HCT116 (cell line): ENCODE data around the gene TAF4. TPM values are rescaled to one million over a fixed set of nuclear protein-coding genes. Genes with fewer than 3 reads are reported as not detected.

Source experiments
- ATAC-seq: fragments of 200-7000 bp; cut with Tn5 transposase; 2 replicates; pipeline ENCODE4 v1.9.1; 2020; ENCODE audit warnings: mild to moderate bottlenecking, moderate library complexity
- BruUV-seq: library from RNA; stranded (reverse); fragments of 400-500 nt; replicated peaks from 2 replicates; lab custom pipeline; 2021; lab: Mats Ljungman, UMichigan
- CTCF ChIA-PET: fragments of 300-600 bp; sonication (Branson Sonifier 250); formaldehyde crosslinking; loops from one replicate; lab custom pipeline; 2021; ENCODE audit warnings: antibody characterized with exemption; lab: Charles Lee
- POLR2A ChIA-PET: fragments of 300-600, 350-600 bp; sonication (Branson Sonifier 250); formaldehyde crosslinking; loops from one replicate; lab custom pipeline; 2021; ENCODE audit warnings: antibody characterized with exemption; lab: Charles Lee
- RAD21 ChIA-PET, 2 experiments: fragments of 300-600 bp; sonication (Branson Sonifier 250); formaldehyde crosslinking; loops; one replicate each; lab custom pipeline; 2023; ENCODE audit warnings: low total read pairs in 2 of 2; ENCODE audit not compliant: uncharacterized antibody in 2 of 2, unreplicated experiment in 2 of 2, low non-redundant PET in 1 of 2; lab: Charles Lee
- DNase-seq: peaks from one replicate; pipeline ENCODE4 v3.0.0-alpha.2; 2010; ENCODE audit warnings: low read depth, low spot score
- H2AFZ ChIP-seq: fragments of 200-600 bp; shearing (Covaris generic), sonication (generic); 2 replicates; pipeline ENCODE4 v1.6.1; 2017; ENCODE audit warnings: low read depth, mixed run types, mixed read lengths, antibody characterized with exemption, low read length; ENCODE audit not compliant: poor library complexity, severe bottlenecking
- H3K27ac ChIP-seq: 2 replicates; pipeline ENCODE4 v1.5.1; 2012; ENCODE audit warnings: low read depth, low read length
- H3K27me3 ChIP-seq: fragments of 200-600 bp; sonication (generic); 2 replicates; pipeline ENCODE4 v1.6.1; 2016; ENCODE audit warnings: mixed run types, low read length, mixed read lengths; ENCODE audit not compliant: insufficient read depth
- H3K36me3 ChIP-seq, 2 experiments: fragments of 200-500 bp in 1 of 2; fragments of 200-600 bp in 1 of 2; sonication (Bioruptor generic) in 1 of 2; sonication (generic) in 1 of 2; 2 replicates each; pipeline versions ENCODE4 v1.5.1 to v1.6.1; 2014 to 2016; ENCODE audit warnings: low read length in 2 of 2, inconsistent platforms in 1 of 2, mixed read lengths in 1 of 2, mixed run types in 1 of 2; ENCODE audit not compliant: insufficient read depth in 2 of 2, control insufficient read depth in 1 of 2
- H3K4me1 ChIP-seq, 2 experiments: fragments of 200-600 bp in 1 of 2; sonication (generic) in 1 of 2; 2 replicates each; pipeline versions ENCODE4 v1.5.1 to v1.6.1; 2012 to 2017; ENCODE audit warnings: low read length in 2 of 2, inconsistent platforms in 1 of 2, mild to moderate bottlenecking in 1 of 2, mixed read lengths in 1 of 2, mixed run types in 1 of 2, moderate library complexity in 1 of 2; ENCODE audit not compliant: insufficient read depth in 2 of 2, control insufficient read depth in 1 of 2
- H3K4me2 ChIP-seq: fragments of 200-600 bp; sonication (generic); 2 replicates; pipeline ENCODE4 v1.6.1; 2017; ENCODE audit warnings: mixed run types, low read length, mixed read lengths
- H3K4me3 ChIP-seq, 2 experiments: fragments of 200-600 bp in 1 of 2; sonication (generic) in 1 of 2; replicated peaks in 1 of 2; 2 replicates each; pipeline ENCODE4 v1.5.1; 2011 to 2016; ENCODE audit warnings: low read length in 2 of 2, control low read depth in 1 of 2, low read depth in 1 of 2, mild to moderate bottlenecking in 1 of 2, mixed read lengths in 1 of 2, mixed run types in 1 of 2
- H3K79me2 ChIP-seq: fragments of 200-600 bp; sonication (generic); 2 replicates; pipeline ENCODE4 v1.6.1; 2017; ENCODE audit warnings: mild to moderate bottlenecking, mixed run types, low read length, moderate library complexity, mixed read lengths; ENCODE audit not compliant: insufficient read depth
- H3K9ac ChIP-seq: fragments of 200-600 bp; sonication (generic); 2 replicates; pipeline ENCODE4 v1.6.1; 2016; ENCODE audit warnings: low read length, mixed read lengths
- H3K9me2 ChIP-seq: fragments of 200-600 bp; sonication (generic), shearing (Covaris generic); 2 replicates; pipeline ENCODE4 v1.6.1; 2017; ENCODE audit warnings: mixed run types, mild to moderate bottlenecking, moderate library complexity; ENCODE audit not compliant: insufficient read depth
- H3K9me3 ChIP-seq, 2 experiments: fragments of 200-500 bp in 1 of 2; fragments of 200-600 bp in 1 of 2; sonication (Bioruptor generic) in 1 of 2; sonication (generic) in 1 of 2; 2 replicates each; pipeline ENCODE4 v1.6.1; 2014 to 2017; ENCODE audit warnings: low read length in 2 of 2, mixed read lengths in 2 of 2, inconsistent platforms in 1 of 2, low read depth in 1 of 2, mild to moderate bottlenecking in 1 of 2, mixed run types in 1 of 2, moderate library complexity in 1 of 2; ENCODE audit not compliant: control insufficient read depth in 1 of 2, insufficient read depth in 1 of 2
- H4K20me1 ChIP-seq: fragments of 200-600 bp; sonication (generic), shearing (Covaris generic); 2 replicates; pipeline ENCODE4 v1.6.1; 2017; ENCODE audit warnings: mixed run types, mild to moderate bottlenecking, moderate library complexity; ENCODE audit not compliant: insufficient read depth
- CBX3 ChIP-seq: IDR thresholded peaks from 2 replicates; pipeline ENCODE4 v1.6.1; 2012; ENCODE audit warnings: low read depth
- CEBPB ChIP-seq: IDR thresholded peaks from 2 replicates; pipeline ENCODE4 v1.6.1; 2012; ENCODE audit warnings: low read depth
- ELF1 ChIP-seq: IDR thresholded peaks from 2 replicates; pipeline ENCODE4 v1.6.1; 2012; ENCODE audit warnings: low read depth, borderline replicate concordance
- EZH2 ChIP-seq: fragments of 200-600 bp; sonication (generic); IDR thresholded peaks from 2 replicates; pipeline ENCODE4 v1.6.1; 2017; ENCODE audit warnings: antibody characterized with exemption, mixed run types
- EZH2phosphoT487 ChIP-seq: fragments of 200-600 bp; IDR thresholded peaks from 2 replicates; pipeline ENCODE4 v1.6.1; 2018; ENCODE audit warnings: antibody characterized with exemption, borderline replicate concordance
- POLR2A ChIP-seq: IDR thresholded peaks from 2 replicates; pipeline ENCODE4 v1.7.0; 2011; ENCODE audit warnings: borderline replicate concordance; ENCODE audit not compliant: insufficient read depth, insufficient read length; ENCODE audit errors: extremely low read depth
- POLR2AphosphoS5 ChIP-seq: IDR thresholded peaks from 2 replicates; pipeline ENCODE4 v1.6.1; 2011; ENCODE audit warnings: mild to moderate bottlenecking, low read depth, low read length, moderate library complexity
- SP1 ChIP-seq: IDR thresholded peaks from 2 replicates; pipeline ENCODE4 v1.6.1; 2012; ENCODE audit warnings: low read depth
- SRF ChIP-seq: IDR thresholded peaks from 2 replicates; pipeline ENCODE4 v1.6.1; 2012; ENCODE audit warnings: low read depth
- TCF7L2 ChIP-seq: IDR thresholded peaks from 2 replicates; pipeline ENCODE4 v1.7.0; 2011; ENCODE audit warnings: borderline replicate concordance, inconsistent platforms; ENCODE audit not compliant: insufficient read depth, insufficient read length; ENCODE audit errors: extremely low read depth
- YY1 ChIP-seq: IDR thresholded peaks from 2 replicates; pipeline ENCODE4 v1.6.1; 2011; ENCODE audit warnings: low read length, low read depth, moderate library complexity, mild to moderate bottlenecking; ENCODE audit not compliant: insufficient replicate concordance; ENCODE audit errors: extremely low read depth
- ZFX ChIP-seq: fragments of 450-650 bp; IDR thresholded peaks from 2 replicates; pipeline ENCODE4 v1.6.1; 2017
- ZNF274 ChIP-seq: fragments of 200-500 bp; sonication (Bioruptor generic); IDR thresholded peaks from 2 replicates; pipeline ENCODE4 v1.6.1; 2014; ENCODE audit warnings: mild to moderate bottlenecking, low read depth, low read length, inconsistent platforms
- intact Hi-C: fragments of 100-400 bp; cut with micrococcal nuclease; formaldehyde crosslinking; loops from 2 replicates; pipeline ENCODE4 v1.10.0; 2022
- total RNA-seq: library from RNA; stranded (reverse); gene quantifications from one replicate; pipeline ENCODE4 v1.2.1, GENCODE V29; 2021; ENCODE audit not compliant: unreplicated experiment
- TF ChIP-seq, protein P1 (sequence below): IDR thresholded peaks from 2 replicates; pipeline ENCODE4 v1.6.1; 2012
- TF ChIP-seq, protein P2 (sequence below): IDR thresholded peaks from 2 replicates; pipeline ENCODE4 v1.6.1; 2011; ENCODE audit warnings: mild to moderate bottlenecking, low read length, moderate library complexity; ENCODE audit not compliant: insufficient replicate concordance; ENCODE audit errors: extremely low read depth
- TF ChIP-seq, protein P3 (sequence below): IDR thresholded peaks from 2 replicates; pipeline ENCODE4 v1.6.1; 2012

TAF4 gene
- total RNA-seq, 1 experiment from 2014 or later = 26.8 TPM

DNA sequence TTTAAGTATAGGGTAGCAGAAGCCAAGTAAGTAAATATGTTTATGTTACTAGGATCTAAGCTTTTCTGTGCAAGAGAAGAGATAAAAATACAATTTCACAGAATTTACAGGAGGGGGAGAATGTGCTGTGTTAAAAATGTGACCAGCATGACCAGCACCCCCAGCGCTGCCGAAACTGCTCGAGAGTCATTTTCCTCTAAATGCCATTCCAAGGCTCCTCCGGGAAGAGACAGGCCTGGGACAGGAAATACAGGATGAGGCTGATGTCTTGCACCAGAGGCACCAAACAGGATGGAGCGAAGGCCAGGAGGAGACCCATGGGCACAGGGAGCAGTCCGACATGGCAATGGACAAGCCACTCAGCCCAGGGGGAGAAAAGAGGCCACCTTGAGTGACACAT lies 21.1 kb downstream of the TAF4 start:
- TF ChIP-seq POLR2A = no peak
- TF ChIP-seq CEBPB = no peak
- Histone ChIP-seq H3K9me2 (no peaks in the 10 kb centered on the region), H3K4me1 (no peaks in the 10 kb centered on the region), H3K27me3 (no peaks in the 10 kb centered on the region), H2AFZ (no peak overlapping the region), H3K9ac (no peak overlapping the region), H3K36me3 (no peaks in the 10 kb centered on the region), H3K9me3 (no peaks in the 10 kb centered on the region), H4K20me1 (no peaks in the 10 kb centered on the region), H3K27ac (no peak overlapping the region), H3K4me2 (no peak overlapping the region), H3K79me2 (peaks cover 91% of the 10 kb centered on the region), H3K4me3 (no peak overlapping the region)
- ChIA-PET POLR2A (no interaction called here), CTCF (no interaction called here), RAD21 (no interaction called here)
- intact Hi-C loops = no loop called here
- BruUV-seq = no TSS peak
- DNase-seq = no peak
- no peak for ATAC-seq

DNA sequence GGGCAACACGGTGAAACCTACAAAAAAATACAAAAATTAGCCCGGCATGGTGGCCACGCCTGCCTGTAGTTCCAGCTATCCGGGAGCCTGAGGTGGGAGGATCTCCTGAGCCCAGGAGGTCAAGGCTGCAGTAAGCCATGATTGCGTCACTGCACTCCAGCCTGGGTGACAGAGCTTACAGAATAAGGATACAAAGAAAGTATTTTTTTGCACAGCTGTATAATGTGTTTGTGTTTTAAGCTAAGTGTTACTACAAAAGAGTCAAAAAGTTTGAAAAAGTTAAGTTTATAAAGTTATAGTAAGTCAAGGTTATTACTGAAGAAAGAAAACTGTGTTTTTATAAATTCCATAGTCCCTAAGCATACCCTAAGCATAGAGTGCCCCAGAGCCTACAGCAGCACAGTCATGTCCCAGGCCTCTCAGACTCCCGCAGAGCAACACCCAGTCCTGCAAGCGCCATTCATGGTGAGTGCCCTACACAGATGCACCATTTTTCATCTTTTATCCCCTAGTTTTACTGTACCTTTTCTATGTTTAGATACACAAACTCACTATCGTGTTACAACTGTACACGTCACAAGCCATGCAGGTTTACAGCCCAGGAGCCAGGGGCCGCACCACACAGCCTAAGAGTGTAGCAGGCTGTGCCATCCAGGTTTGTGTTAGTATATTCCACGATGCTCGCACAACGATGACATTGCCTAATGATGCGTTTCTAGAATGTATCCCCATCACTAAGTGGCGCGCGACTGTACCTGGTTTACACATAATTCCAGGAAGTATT lies 22.4 kb downstream of the TAF4 start:
- no peak overlapping the region for H3K9ac ChIP-seq
- H3K27ac ChIP-seq = no peak overlapping the region
- H3K4me1 ChIP-seq = no peaks in the 10 kb centered on the region
- RAD21 ChIA-PET = no interaction called here
- no peaks in the 10 kb centered on the region for H3K9me2 ChIP-seq
- BruUV-seq = no TSS peak
- no peaks in the 10 kb centered on the region for H3K36me3 ChIP-seq
- no peak for ATAC-seq
- no peak overlapping the region for H3K4me2 ChIP-seq
- no peak overlapping the region for H2AFZ ChIP-seq
- peaks cover 93% of the 10 kb centered on the region for H3K79me2 ChIP-seq
- DNase-seq = no peak
- H4K20me1 ChIP-seq = no peaks in the 10 kb centered on the region
- CTCF ChIA-PET = no interaction called here
- POLR2A ChIA-PET = no interaction called here
- intact Hi-C loops = no loop called here
- no peaks in the 10 kb centered on the region for H3K27me3 ChIP-seq
- H3K9me3 ChIP-seq = no peaks in the 10 kb centered on the region
- no peak overlapping the region for H3K4me3 ChIP-seq
- TF ChIP-seq ZFX (no peak), EZH2 (no peak), SP1 (no peak), CEBPB (no peak), POLR2A (no peak), POLR2AphosphoS5 (no peak), ZNF274 (no peak), EZH2phosphoT487 (no peak), CBX3 (no peak), SRF (no peak), YY1 (no peak), TCF7L2 (no peak), ELF1 (no peak)
- TF ChIP-seq, protein P1, sequence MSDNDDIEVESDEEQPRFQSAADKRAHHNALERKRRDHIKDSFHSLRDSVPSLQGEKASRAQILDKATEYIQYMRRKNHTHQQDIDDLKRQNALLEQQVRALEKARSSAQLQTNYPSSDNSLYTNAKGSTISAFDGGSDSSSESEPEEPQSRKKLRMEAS = no peak
- TF ChIP-seq, protein P2, sequence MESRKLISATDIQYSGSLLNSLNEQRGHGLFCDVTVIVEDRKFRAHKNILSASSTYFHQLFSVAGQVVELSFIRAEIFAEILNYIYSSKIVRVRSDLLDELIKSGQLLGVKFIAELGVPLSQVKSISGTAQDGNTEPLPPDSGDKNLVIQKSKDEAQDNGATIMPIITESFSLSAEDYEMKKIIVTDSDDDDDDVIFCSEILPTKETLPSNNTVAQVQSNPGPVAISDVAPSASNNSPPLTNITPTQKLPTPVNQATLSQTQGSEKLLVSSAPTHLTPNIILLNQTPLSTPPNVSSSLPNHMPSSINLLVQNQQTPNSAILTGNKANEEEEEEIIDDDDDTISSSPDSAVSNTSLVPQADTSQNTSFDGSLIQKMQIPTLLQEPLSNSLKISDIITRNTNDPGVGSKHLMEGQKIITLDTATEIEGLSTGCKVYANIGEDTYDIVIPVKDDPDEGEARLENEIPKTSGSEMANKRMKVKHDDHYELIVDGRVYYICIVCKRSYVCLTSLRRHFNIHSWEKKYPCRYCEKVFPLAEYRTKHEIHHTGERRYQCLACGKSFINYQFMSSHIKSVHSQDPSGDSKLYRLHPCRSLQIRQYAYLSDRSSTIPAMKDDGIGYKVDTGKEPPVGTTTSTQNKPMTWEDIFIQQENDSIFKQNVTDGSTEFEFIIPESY = no peak
- TF ChIP-seq, protein P3, sequence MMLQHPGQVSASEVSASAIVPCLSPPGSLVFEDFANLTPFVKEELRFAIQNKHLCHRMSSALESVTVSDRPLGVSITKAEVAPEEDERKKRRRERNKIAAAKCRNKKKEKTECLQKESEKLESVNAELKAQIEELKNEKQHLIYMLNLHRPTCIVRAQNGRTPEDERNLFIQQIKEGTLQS = no peak
